Left ventricle myocardium inferior (tissue), 1 donor: Measurements from ENCODE around the gene EPHB1. TPM values are rescaled to one million over a fixed set of nuclear protein-coding genes. Genes with fewer than 3 reads are reported as not detected.

ENCODE experiments used
- DNase-seq: peaks from one replicate; pipeline ENCODE4 v3.0.0-alpha.2; 2020
- H3K27ac ChIP-seq: fragments of 200-600 bp; replicated peaks from 2 replicates; pipeline ENCODE4 v1.8.0; 2021
- H3K27me3 ChIP-seq: fragments of 200-600 bp; 2 replicates; pipeline ENCODE4 v1.8.0; 2021; ENCODE audit warnings: low read depth
- H3K36me3 ChIP-seq: fragments of 200-600 bp; 2 replicates; pipeline ENCODE4 v1.8.0; 2021
- H3K4me1 ChIP-seq: fragments of 200-600 bp; 2 replicates; pipeline ENCODE4 v1.8.0; 2021
- H3K4me3 ChIP-seq: fragments of 200-600 bp; 2 replicates; pipeline ENCODE4 v1.8.0; 2021; ENCODE audit warnings: mild to moderate bottlenecking, moderate library complexity
- H3K9me3 ChIP-seq: fragments of 200-600 bp; replicated peaks from 2 replicates; pipeline ENCODE4 v1.8.0; 2021
- CTCF ChIP-seq: fragments of 200-600 bp; IDR thresholded peaks from 2 replicates; pipeline ENCODE4 v1.8.0; 2021; ENCODE audit warnings: antibody characterized with exemption, mild to moderate bottlenecking, borderline replicate concordance
- intact Hi-C: fragments of 100-400 bp; cut with micrococcal nuclease; formaldehyde crosslinking; loops from one replicate; pipeline ENCODE4 v1.11.0; 2022
- total RNA-seq: library from RNA; stranded (reverse); fragmentation: NEBNext Ultra II Directional; extraction: Animal tissue kit (Norgen Biotek cat#: 25700); gene quantifications from one replicate; pipeline ENCODE4 v1.2.1, GENCODE V29; 2021
- donor health status: DM: no; HTN: yes; CAD: no; lungs with severe emphysema.

Gene EPHB1
- total RNA-seq, 1 donor from 2014 or later = 1.3 TPM

- no peak for DNase-seq
- H3K4me1 ChIP-seq = no peaks in the 10 kb centered on the region
- TF ChIP-seq CTCF = no peak
- intact Hi-C loops = no loop called here
- H3K27me3 ChIP-seq = no peaks in the 10 kb centered on the region
- H3K9me3 ChIP-seq = peaks cover 31% of the 10 kb centered on the region
- no peak overlapping the region for H3K27ac ChIP-seq
- H3K4me3 ChIP-seq = no peak overlapping the region
- no peaks in the 10 kb centered on the region for H3K36me3 ChIP-seq
These were observed 45.4 kb downstream of the EPHB1 start for GRCh38 chr3:134840459-134840858.

- Histone ChIP-seq H3K4me3 (no peak overlapping the region), H3K9me3 (peaks cover 27% of the 10 kb centered on the region), H3K36me3 (no peaks in the 10 kb centered on the region), H3K27me3 (peaks cover 5% of the 10 kb centered on the region), H3K27ac (no peak overlapping the region), H3K4me1 (peaks cover 12% of the 10 kb centered on the region)
- no peak for DNase-seq
- TF ChIP-seq CTCF = no peak
- intact Hi-C loops = no loop called here
These were observed 51.0 kb downstream of the EPHB1 start for GRCh38 chr3:134846084-134846483.

GRCh38 chr3:134846911-134847317, 51.9 kb downstream of the EPHB1 start:
- TF ChIP-seq CTCF = no peak
- Histone ChIP-seq H3K27me3 (peaks cover 5% of the 10 kb centered on the region), H3K9me3 (peaks cover 26% of the 10 kb centered on the region), H3K4me1 (peaks cover 13% of the 10 kb centered on the region), H3K36me3 (no peaks in the 10 kb centered on the region), H3K27ac (no peak overlapping the region), H3K4me3 (no peak overlapping the region)
- DNase-seq = no peak
- intact Hi-C loops = no loop called here

GRCh38 chr3:134847349-134847748, 52.3 kb downstream of the EPHB1 start:
- Histone ChIP-seq H3K27me3 (peaks cover 5% of the 10 kb centered on the region), H3K9me3 (peaks cover 22% of the 10 kb centered on the region), H3K4me3 (no peak overlapping the region), H3K4me1 (peaks cover 13% of the 10 kb centered on the region), H3K27ac (no peak overlapping the region), H3K36me3 (no peaks in the 10 kb centered on the region)
- intact Hi-C loops = no loop called here
- no peak for TF ChIP-seq CTCF
- DNase-seq = no peak

- no peaks in the 10 kb centered on the region for H3K36me3 ChIP-seq
- H3K4me3 ChIP-seq = no peak overlapping the region
- no peaks in the 10 kb centered on the region for H3K9me3 ChIP-seq
- no peak for TF ChIP-seq CTCF
- intact Hi-C loops = no loop called here
- H3K27me3 ChIP-seq = peaks cover 5% of the 10 kb centered on the region
- no peak overlapping the region for H3K27ac ChIP-seq
- DNase-seq = no peak
- peaks cover 13% of the 10 kb centered on the region for H3K4me1 ChIP-seq
These were observed 54.5 kb downstream of the EPHB1 start for GRCh38 chr3:134849561-134849960.

- peaks cover 13% of the 10 kb centered on the region for H3K4me1 ChIP-seq
- peaks cover 5% of the 10 kb centered on the region for H3K27me3 ChIP-seq
- H3K4me3 ChIP-seq = no peak overlapping the region
- H3K9me3 ChIP-seq = no peaks in the 10 kb centered on the region
- no peaks in the 10 kb centered on the region for H3K36me3 ChIP-seq
- no peak overlapping the region for H3K27ac ChIP-seq
- no peak for TF ChIP-seq CTCF
- no peak for DNase-seq
- intact Hi-C loops = no loop called here
These were observed 55.7 kb downstream of the EPHB1 start for GRCh38 chr3:134850761-134851160.
